OCI-LY3 (cell line): Measurements from ENCODE around the gene ST6GAL2.

Source experiments
- EZH2phosphoT487 ChIP-seq: fragments of 200-600 bp; shearing (Covaris generic); IDR thresholded peaks from 2 replicates; pipeline ENCODE4 v1.6.1; 2018; ENCODE audit warnings: antibody characterized with exemption, mixed run types, low read depth
- TF ChIP-seq, protein P1 (sequence below): fragments of 200-600, 300-600 bp; sonication (generic); IDR thresholded peaks from 2 replicates; pipeline ENCODE4 v1.5.1; 2014; ENCODE audit warnings: antibody characterized with exemption, low read length, low read depth

DNA sequence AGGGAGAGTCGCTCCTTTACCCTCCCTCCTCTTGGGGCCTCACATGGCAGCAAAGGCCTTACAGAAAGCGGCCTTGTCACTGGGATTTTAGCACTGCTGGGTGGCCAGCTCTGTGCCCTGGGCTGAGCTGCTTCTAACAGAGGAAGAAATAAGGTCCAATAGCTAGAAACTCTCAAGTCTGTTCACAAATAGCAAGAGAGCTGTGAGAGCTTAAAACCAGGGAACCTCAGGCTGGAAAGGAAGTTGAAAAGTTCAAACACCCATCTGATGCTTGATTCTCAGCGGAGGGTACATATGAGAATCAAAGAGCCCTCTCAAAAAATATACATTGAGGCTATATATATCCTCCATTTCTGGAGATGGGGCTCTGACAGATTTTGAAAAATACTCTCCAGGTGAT is 54.7 kb downstream of the ST6GAL2 start:
- TF ChIP-seq, protein P1, sequence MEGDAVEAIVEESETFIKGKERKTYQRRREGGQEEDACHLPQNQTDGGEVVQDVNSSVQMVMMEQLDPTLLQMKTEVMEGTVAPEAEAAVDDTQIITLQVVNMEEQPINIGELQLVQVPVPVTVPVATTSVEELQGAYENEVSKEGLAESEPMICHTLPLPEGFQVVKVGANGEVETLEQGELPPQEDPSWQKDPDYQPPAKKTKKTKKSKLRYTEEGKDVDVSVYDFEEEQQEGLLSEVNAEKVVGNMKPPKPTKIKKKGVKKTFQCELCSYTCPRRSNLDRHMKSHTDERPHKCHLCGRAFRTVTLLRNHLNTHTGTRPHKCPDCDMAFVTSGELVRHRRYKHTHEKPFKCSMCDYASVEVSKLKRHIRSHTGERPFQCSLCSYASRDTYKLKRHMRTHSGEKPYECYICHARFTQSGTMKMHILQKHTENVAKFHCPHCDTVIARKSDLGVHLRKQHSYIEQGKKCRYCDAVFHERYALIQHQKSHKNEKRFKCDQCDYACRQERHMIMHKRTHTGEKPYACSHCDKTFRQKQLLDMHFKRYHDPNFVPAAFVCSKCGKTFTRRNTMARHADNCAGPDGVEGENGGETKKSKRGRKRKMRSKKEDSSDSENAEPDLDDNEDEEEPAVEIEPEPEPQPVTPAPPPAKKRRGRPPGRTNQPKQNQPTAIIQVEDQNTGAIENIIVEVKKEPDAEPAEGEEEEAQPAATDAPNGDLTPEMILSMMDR, result no peak
- TF ChIP-seq EZH2phosphoT487, result no peak
